HCT116 (cell line): Measurements from ENCODE around the gene SORCS2. TPM values are rescaled to one million over a fixed set of nuclear protein-coding genes. Genes with fewer than 3 reads are reported as not detected.

Experiments used
- ATAC-seq: fragments of 200-7000 bp; cut with Tn5 transposase; 2 replicates; pipeline ENCODE4 v1.9.1; 2020; ENCODE audit warnings: mild to moderate bottlenecking, moderate library complexity
- BruUV-seq: library from RNA; stranded (reverse); fragments of 400-500 nt; replicated peaks from 2 replicates; lab custom pipeline; 2021; lab: Mats Ljungman, UMichigan
- CTCF ChIA-PET: fragments of 300-600 bp; sonication (Branson Sonifier 250); formaldehyde crosslinking; loops from one replicate; lab custom pipeline; 2021; ENCODE audit warnings: antibody characterized with exemption; lab: Charles Lee
- POLR2A ChIA-PET: fragments of 300-600, 350-600 bp; sonication (Branson Sonifier 250); formaldehyde crosslinking; loops from one replicate; lab custom pipeline; 2021; ENCODE audit warnings: antibody characterized with exemption; lab: Charles Lee
- RAD21 ChIA-PET, 2 experiments: fragments of 300-600 bp; sonication (Branson Sonifier 250); formaldehyde crosslinking; loops; one replicate each; lab custom pipeline; 2023; ENCODE audit warnings: low total read pairs in 2 of 2; ENCODE audit not compliant: uncharacterized antibody in 2 of 2, unreplicated experiment in 2 of 2, low non-redundant PET in 1 of 2; lab: Charles Lee
- DNase-seq: peaks from one replicate; pipeline ENCODE4 v3.0.0-alpha.2; 2010; ENCODE audit warnings: low read depth, low spot score
- H2AFZ ChIP-seq: fragments of 200-600 bp; shearing (Covaris generic), sonication (generic); 2 replicates; pipeline ENCODE4 v1.6.1; 2017; ENCODE audit warnings: low read depth, mixed run types, mixed read lengths, antibody characterized with exemption, low read length; ENCODE audit not compliant: poor library complexity, severe bottlenecking
- H3K27ac ChIP-seq: 2 replicates; pipeline ENCODE4 v1.5.1; 2012; ENCODE audit warnings: low read depth, low read length
- H3K27me3 ChIP-seq: fragments of 200-600 bp; sonication (generic); 2 replicates; pipeline ENCODE4 v1.6.1; 2016; ENCODE audit warnings: mixed run types, low read length, mixed read lengths; ENCODE audit not compliant: insufficient read depth
- H3K36me3 ChIP-seq, 2 experiments: fragments of 200-500 bp in 1 of 2; fragments of 200-600 bp in 1 of 2; sonication (Bioruptor generic) in 1 of 2; sonication (generic) in 1 of 2; 2 replicates each; pipeline versions ENCODE4 v1.5.1 to v1.6.1; 2014 to 2016; ENCODE audit warnings: low read length in 2 of 2, inconsistent platforms in 1 of 2, mixed read lengths in 1 of 2, mixed run types in 1 of 2; ENCODE audit not compliant: insufficient read depth in 2 of 2, control insufficient read depth in 1 of 2
- H3K4me1 ChIP-seq, 2 experiments: fragments of 200-600 bp in 1 of 2; sonication (generic) in 1 of 2; 2 replicates each; pipeline versions ENCODE4 v1.5.1 to v1.6.1; 2012 to 2017; ENCODE audit warnings: low read length in 2 of 2, inconsistent platforms in 1 of 2, mild to moderate bottlenecking in 1 of 2, mixed read lengths in 1 of 2, mixed run types in 1 of 2, moderate library complexity in 1 of 2; ENCODE audit not compliant: insufficient read depth in 2 of 2, control insufficient read depth in 1 of 2
- H3K4me2 ChIP-seq: fragments of 200-600 bp; sonication (generic); 2 replicates; pipeline ENCODE4 v1.6.1; 2017; ENCODE audit warnings: mixed run types, low read length, mixed read lengths
- H3K4me3 ChIP-seq, 2 experiments: fragments of 200-600 bp in 1 of 2; sonication (generic) in 1 of 2; replicated peaks in 1 of 2; 2 replicates each; pipeline ENCODE4 v1.5.1; 2011 to 2016; ENCODE audit warnings: low read length in 2 of 2, control low read depth in 1 of 2, low read depth in 1 of 2, mild to moderate bottlenecking in 1 of 2, mixed read lengths in 1 of 2, mixed run types in 1 of 2
- H3K79me2 ChIP-seq: fragments of 200-600 bp; sonication (generic); 2 replicates; pipeline ENCODE4 v1.6.1; 2017; ENCODE audit warnings: mild to moderate bottlenecking, mixed run types, low read length, moderate library complexity, mixed read lengths; ENCODE audit not compliant: insufficient read depth
- H3K9ac ChIP-seq: fragments of 200-600 bp; sonication (generic); 2 replicates; pipeline ENCODE4 v1.6.1; 2016; ENCODE audit warnings: low read length, mixed read lengths
- H3K9me2 ChIP-seq: fragments of 200-600 bp; sonication (generic), shearing (Covaris generic); 2 replicates; pipeline ENCODE4 v1.6.1; 2017; ENCODE audit warnings: mixed run types, mild to moderate bottlenecking, moderate library complexity; ENCODE audit not compliant: insufficient read depth
- H3K9me3 ChIP-seq, 2 experiments: fragments of 200-500 bp in 1 of 2; fragments of 200-600 bp in 1 of 2; sonication (Bioruptor generic) in 1 of 2; sonication (generic) in 1 of 2; 2 replicates each; pipeline ENCODE4 v1.6.1; 2014 to 2017; ENCODE audit warnings: low read length in 2 of 2, mixed read lengths in 2 of 2, inconsistent platforms in 1 of 2, low read depth in 1 of 2, mild to moderate bottlenecking in 1 of 2, mixed run types in 1 of 2, moderate library complexity in 1 of 2; ENCODE audit not compliant: control insufficient read depth in 1 of 2, insufficient read depth in 1 of 2
- H4K20me1 ChIP-seq: fragments of 200-600 bp; sonication (generic), shearing (Covaris generic); 2 replicates; pipeline ENCODE4 v1.6.1; 2017; ENCODE audit warnings: mixed run types, mild to moderate bottlenecking, moderate library complexity; ENCODE audit not compliant: insufficient read depth
- CBX3 ChIP-seq: IDR thresholded peaks from 2 replicates; pipeline ENCODE4 v1.6.1; 2012; ENCODE audit warnings: low read depth
- CEBPB ChIP-seq: IDR thresholded peaks from 2 replicates; pipeline ENCODE4 v1.6.1; 2012; ENCODE audit warnings: low read depth
- ELF1 ChIP-seq: IDR thresholded peaks from 2 replicates; pipeline ENCODE4 v1.6.1; 2012; ENCODE audit warnings: low read depth, borderline replicate concordance
- EZH2 ChIP-seq: fragments of 200-600 bp; sonication (generic); IDR thresholded peaks from 2 replicates; pipeline ENCODE4 v1.6.1; 2017; ENCODE audit warnings: antibody characterized with exemption, mixed run types
- FOSL1 ChIP-seq: IDR thresholded peaks from 2 replicates; pipeline ENCODE4 v1.6.1; 2012; ENCODE audit warnings: low read depth
- POLR2AphosphoS5 ChIP-seq: IDR thresholded peaks from 2 replicates; pipeline ENCODE4 v1.6.1; 2011; ENCODE audit warnings: mild to moderate bottlenecking, low read depth, low read length, moderate library complexity
- SIN3A ChIP-seq: IDR thresholded peaks from 2 replicates; pipeline ENCODE4 v1.6.1; 2012; ENCODE audit warnings: low read depth
- SP1 ChIP-seq: IDR thresholded peaks from 2 replicates; pipeline ENCODE4 v1.6.1; 2012; ENCODE audit warnings: low read depth
- SRF ChIP-seq: IDR thresholded peaks from 2 replicates; pipeline ENCODE4 v1.6.1; 2012; ENCODE audit warnings: low read depth
- TCF7L2 ChIP-seq: IDR thresholded peaks from 2 replicates; pipeline ENCODE4 v1.7.0; 2011; ENCODE audit warnings: borderline replicate concordance, inconsistent platforms; ENCODE audit not compliant: insufficient read depth, insufficient read length; ENCODE audit errors: extremely low read depth
- YY1 ChIP-seq: IDR thresholded peaks from 2 replicates; pipeline ENCODE4 v1.6.1; 2011; ENCODE audit warnings: low read length, low read depth, moderate library complexity, mild to moderate bottlenecking; ENCODE audit not compliant: insufficient replicate concordance; ENCODE audit errors: extremely low read depth
- ZFX ChIP-seq: fragments of 450-650 bp; IDR thresholded peaks from 2 replicates; pipeline ENCODE4 v1.6.1; 2017
- ZNF274 ChIP-seq: fragments of 200-500 bp; sonication (Bioruptor generic); IDR thresholded peaks from 2 replicates; pipeline ENCODE4 v1.6.1; 2014; ENCODE audit warnings: mild to moderate bottlenecking, low read depth, low read length, inconsistent platforms
- intact Hi-C: fragments of 100-400 bp; cut with micrococcal nuclease; formaldehyde crosslinking; loops from 2 replicates; pipeline ENCODE4 v1.10.0; 2022
- total RNA-seq: library from RNA; stranded (reverse); gene quantifications from one replicate; pipeline ENCODE4 v1.2.1, GENCODE V29; 2021; ENCODE audit not compliant: unreplicated experiment
- TF ChIP-seq, protein P1 (sequence below): IDR thresholded peaks from 2 replicates; pipeline ENCODE4 v1.6.1; 2012
- TF ChIP-seq, protein P2 (sequence below): IDR thresholded peaks from 2 replicates; pipeline ENCODE4 v1.6.1; 2012
- TF ChIP-seq, protein P3 (sequence below), 3 experiments: fragments of 200-600 bp in 1 of 3; sonication (generic) in 1 of 3; IDR thresholded peaks in 2 of 3; conservative IDR thresholded peaks in 1 of 3; 2 replicates each; pipeline ENCODE4 v1.5.1; 2012 to 2017; ENCODE audit warnings: low read depth in 2 of 3, low read length in 2 of 3, antibody characterized with exemption in 1 of 3, borderline replicate concordance in 1 of 3, control low read depth in 1 of 3, mild to moderate bottlenecking in 1 of 3, mixed read lengths in 1 of 3, mixed run types in 1 of 3, moderate library complexity in 1 of 3; ENCODE audit not compliant: insufficient read depth in 1 of 3

SORCS2 gene
- total RNA-seq, 1 experiment from 2014 or later: 0.37 TPM

DNA sequence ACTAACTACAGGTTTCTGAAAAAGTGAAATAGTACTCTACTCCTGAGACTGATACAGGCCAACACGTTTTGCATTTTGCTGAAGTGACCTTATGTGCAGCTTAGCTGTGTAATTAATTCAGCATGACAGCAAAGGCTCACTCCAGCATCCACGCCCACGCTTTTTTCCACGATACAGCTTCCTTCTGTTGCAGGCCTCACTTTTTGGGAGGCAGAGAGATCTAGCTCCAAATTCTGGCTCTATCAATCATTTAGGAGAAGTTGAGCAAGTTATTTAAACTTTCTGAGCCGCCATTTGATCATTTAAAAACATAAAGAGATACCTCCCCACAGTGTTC lies 587.1 kb downstream of the SORCS2 start:
- H3K79me2 ChIP-seq: no peaks in the 10 kb centered on the region
- H3K9me2 ChIP-seq: no peaks in the 10 kb centered on the region
- H3K9ac ChIP-seq: no peak overlapping the region
- H3K4me3 ChIP-seq: no peak overlapping the region
- no peaks in the 10 kb centered on the region for H4K20me1 ChIP-seq
- DNase-seq (no peak), ATAC-seq (no peak)
- H3K9me3 ChIP-seq: no peaks in the 10 kb centered on the region
- H3K4me2 ChIP-seq: no peak overlapping the region
- POLR2A ChIA-PET: no interaction called here
- CTCF ChIA-PET: no interaction called here
- H3K27ac ChIP-seq: no peak overlapping the region
- intact Hi-C loops: no loop called here
- BruUV-seq: no TSS peak
- no peaks in the 10 kb centered on the region for H3K27me3 ChIP-seq
- RAD21 ChIA-PET: no interaction called here
- no peak overlapping the region for H2AFZ ChIP-seq
- TF ChIP-seq YY1 (no peak), ZFX (no peak), EZH2 (no peak), ELF1 (no peak), ZNF274 (no peak), CEBPB (no peak), SP1 (no peak), SIN3A (no peak), FOSL1 (no peak), CBX3 (no peak), SRF (no peak), TCF7L2 (no peak), POLR2AphosphoS5 (no peak)
- TF ChIP-seq, protein P1, sequence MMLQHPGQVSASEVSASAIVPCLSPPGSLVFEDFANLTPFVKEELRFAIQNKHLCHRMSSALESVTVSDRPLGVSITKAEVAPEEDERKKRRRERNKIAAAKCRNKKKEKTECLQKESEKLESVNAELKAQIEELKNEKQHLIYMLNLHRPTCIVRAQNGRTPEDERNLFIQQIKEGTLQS: no peak
- TF ChIP-seq, protein P2, sequence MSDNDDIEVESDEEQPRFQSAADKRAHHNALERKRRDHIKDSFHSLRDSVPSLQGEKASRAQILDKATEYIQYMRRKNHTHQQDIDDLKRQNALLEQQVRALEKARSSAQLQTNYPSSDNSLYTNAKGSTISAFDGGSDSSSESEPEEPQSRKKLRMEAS: no peak
- TF ChIP-seq, protein P3, sequence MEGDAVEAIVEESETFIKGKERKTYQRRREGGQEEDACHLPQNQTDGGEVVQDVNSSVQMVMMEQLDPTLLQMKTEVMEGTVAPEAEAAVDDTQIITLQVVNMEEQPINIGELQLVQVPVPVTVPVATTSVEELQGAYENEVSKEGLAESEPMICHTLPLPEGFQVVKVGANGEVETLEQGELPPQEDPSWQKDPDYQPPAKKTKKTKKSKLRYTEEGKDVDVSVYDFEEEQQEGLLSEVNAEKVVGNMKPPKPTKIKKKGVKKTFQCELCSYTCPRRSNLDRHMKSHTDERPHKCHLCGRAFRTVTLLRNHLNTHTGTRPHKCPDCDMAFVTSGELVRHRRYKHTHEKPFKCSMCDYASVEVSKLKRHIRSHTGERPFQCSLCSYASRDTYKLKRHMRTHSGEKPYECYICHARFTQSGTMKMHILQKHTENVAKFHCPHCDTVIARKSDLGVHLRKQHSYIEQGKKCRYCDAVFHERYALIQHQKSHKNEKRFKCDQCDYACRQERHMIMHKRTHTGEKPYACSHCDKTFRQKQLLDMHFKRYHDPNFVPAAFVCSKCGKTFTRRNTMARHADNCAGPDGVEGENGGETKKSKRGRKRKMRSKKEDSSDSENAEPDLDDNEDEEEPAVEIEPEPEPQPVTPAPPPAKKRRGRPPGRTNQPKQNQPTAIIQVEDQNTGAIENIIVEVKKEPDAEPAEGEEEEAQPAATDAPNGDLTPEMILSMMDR (IDR thresholded peaks at IDR 0.05 in 2 of 3, conservative IDR thresholded peaks at IDR 0.05 in 1 of 3; ENCODE audit: borderline replicate concordance in 1 of 3, insufficient read depth in 1 of 3, low read depth in 2 of 3, low read length in 2 of 3): no peak
- H3K4me1 ChIP-seq: no peaks in the 10 kb centered on the region
- H3K36me3 ChIP-seq: peaks cover 2 to 5% of the 10 kb centered on the region in 2 experiments; a peak in 2 of 4 replicates
